Measurements from ENCODE around the gene MFSD2A.

DNA sequence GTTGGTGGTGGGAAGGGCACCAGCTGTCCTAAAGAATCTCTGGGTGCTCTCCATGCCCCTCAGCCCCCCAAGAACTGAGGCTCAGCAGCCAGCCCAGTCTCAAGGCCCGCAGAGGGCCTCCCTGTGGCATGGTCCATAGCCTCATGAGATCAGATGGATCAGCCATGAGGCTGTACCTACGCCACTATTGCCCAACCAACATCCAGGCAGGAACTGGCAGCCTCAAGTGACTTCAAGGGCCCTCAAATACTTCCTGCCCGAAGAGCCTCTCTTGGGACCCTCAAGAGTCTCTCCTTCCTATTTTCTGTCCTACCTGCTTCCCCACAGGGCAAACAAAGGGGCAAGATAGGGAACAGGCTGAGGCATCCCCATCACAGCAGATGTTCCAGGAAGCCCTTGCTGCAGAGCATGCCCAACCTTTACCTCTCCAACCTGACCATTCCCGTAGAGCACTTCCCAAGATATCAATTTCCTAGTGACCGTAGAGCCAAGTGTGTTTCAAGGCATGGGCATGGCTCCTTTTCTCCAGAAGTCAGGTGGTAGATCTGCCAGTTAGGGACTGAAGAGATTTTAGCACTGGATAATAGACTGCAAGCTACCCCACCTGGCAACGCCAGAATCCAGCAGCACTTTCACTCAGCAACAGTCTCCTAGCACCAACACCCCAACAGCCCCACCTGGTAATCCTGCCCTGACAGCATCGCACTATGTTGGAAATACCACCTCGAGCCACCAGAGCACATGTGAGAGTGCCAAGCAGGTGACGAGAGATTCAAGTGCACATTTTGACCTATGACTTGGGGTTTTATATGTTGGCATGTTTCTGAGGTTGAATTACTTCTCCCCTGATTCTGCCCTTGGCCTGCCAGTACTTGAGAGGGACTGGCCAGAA is 13.7 kb upstream of the MFSD2A start:
- TF ChIP-seq, protein P1, sequence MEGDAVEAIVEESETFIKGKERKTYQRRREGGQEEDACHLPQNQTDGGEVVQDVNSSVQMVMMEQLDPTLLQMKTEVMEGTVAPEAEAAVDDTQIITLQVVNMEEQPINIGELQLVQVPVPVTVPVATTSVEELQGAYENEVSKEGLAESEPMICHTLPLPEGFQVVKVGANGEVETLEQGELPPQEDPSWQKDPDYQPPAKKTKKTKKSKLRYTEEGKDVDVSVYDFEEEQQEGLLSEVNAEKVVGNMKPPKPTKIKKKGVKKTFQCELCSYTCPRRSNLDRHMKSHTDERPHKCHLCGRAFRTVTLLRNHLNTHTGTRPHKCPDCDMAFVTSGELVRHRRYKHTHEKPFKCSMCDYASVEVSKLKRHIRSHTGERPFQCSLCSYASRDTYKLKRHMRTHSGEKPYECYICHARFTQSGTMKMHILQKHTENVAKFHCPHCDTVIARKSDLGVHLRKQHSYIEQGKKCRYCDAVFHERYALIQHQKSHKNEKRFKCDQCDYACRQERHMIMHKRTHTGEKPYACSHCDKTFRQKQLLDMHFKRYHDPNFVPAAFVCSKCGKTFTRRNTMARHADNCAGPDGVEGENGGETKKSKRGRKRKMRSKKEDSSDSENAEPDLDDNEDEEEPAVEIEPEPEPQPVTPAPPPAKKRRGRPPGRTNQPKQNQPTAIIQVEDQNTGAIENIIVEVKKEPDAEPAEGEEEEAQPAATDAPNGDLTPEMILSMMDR (IDR thresholded peaks at IDR 0.05), result no peak
- TF ChIP-seq POLR2A (IDR thresholded peaks at IDR 0.05), result no peak

Measured in transverse colon (tissue), 3 donors.